Measurements from ENCODE around the gene POU6F1.
"Not testable (repeated sequence)": the region's sequence is repeated elsewhere in the genome, so short reads cannot be mapped to it uniquely, and the experiment has no call there.

The POU6F1 gene, protein sequence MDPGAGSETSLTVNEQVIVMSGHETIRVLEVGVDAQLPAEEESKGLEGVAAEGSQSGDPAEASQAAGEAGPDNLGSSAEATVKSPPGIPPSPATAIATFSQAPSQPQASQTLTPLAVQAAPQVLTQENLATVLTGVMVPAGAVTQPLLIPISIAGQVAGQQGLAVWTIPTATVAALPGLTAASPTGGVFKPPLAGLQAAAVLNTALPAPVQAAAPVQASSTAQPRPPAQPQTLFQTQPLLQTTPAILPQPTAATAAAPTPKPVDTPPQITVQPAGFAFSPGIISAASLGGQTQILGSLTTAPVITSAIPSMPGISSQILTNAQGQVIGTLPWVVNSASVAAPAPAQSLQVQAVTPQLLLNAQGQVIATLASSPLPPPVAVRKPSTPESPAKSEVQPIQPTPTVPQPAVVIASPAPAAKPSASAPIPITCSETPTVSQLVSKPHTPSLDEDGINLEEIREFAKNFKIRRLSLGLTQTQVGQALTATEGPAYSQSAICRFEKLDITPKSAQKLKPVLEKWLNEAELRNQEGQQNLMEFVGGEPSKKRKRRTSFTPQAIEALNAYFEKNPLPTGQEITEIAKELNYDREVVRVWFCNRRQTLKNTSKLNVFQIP

DNA sequence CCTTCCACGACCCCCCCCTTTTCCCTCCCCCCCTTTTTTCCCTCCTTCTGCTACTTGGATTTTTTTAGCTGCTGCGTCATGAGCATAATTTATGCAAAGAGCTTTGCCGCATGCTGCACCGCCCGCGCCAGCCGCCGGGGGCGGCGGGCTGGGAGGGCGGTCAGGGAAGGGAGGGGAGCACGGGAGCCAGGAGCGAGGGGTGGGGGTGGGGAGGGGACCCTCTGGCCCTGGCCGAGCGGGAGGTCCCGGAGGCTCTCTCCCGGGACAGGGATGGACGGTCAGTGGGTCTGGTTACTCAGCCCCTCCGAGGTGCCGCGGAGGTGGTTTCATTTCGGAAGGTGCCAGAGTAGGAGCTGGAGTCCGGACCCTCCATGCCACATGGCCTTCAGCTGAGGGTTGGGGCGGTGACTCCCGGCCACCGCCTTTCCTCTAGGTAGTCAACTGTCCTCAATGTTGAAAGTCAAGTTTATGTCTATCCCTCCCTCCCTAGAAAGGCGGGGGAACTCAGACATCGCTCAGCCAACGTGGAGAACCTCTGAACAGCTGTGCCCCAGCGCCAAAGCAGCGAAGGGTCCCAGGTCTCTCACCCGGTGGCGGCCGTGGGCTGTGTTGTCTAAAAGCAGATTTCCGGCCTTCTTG is at the start of gene POU6F1:
Gene POU6F1 (minus strand): TSS at position 95 of the 639 bp plus-strand sequence. CDS start 11,226 bp downstream, outside the sequence.
- DNase-seq: peak; percentile 4 to 7

DNA sequence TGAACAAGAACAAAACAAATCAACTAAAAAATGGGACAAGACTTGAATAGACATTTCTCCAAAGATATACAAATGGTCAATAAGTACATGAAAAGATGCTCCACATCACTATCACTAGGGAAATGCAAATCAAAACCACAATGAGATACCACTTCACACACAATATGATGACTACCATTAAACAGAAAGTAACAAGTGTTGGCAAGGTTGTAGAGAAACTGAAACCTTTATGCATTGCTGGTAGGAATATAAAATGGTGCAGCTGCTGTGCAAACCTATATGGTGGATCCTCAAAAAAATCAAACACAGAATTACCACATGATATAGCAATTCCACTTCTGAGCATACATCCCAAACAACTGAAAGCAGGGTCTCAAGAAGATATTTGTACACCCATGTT is 47.2 kb upstream of the POU6F1 start:
- DNase-seq: no peak

GRCh38 chr12:51264297-51264696 is 46.4 kb upstream of the POU6F1 start:
- DNase-seq: no peak

DNA sequence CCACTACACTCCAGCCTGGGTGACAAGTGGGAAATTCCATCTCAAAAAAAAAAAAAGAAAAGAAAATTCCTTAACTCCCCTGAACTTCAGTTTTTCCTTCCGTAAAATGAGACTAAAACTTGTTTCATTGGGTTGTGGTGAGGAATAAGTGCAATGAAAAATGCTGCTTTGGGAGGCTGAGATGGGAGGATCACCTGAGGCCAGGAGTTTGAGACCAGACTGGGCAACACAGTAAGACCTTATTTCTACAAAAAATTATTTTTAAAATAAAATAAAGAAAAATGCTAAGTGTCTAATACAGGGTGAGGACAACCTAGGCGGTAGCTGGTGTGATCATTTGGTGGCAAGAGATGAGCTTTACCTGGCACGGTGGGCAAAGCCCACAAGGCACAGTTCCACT is 45.5 kb upstream of the POU6F1 start:
- no peak for DNase-seq

DNA sequence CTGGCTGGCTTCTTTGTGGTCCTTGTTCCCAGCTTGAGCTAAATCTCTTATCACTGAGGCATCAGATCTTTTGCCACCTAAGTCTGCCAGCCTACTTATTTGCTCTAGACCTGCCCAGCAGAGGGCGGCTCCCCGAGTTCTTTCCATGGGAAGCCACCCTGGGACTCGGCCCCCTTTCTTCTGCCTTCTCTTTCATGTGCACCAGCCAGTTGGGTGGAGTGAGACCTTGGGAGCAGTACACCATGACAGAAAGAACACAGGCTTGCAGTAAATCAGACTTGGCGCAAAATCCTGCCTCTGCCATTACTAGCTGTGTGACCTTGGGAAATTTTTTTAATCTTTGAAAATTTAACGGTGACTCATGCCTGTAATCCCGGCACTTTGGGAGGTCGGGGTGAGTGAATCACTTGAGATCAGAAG is 44.9 kb upstream of the POU6F1 start:
- DNase-seq: no peak

- not testable (repeated sequence) for DNase-seq
These were observed 41.7 kb upstream of the POU6F1 start for GRCh38 chr12:51259600-51259999.

- DNase-seq: no peak
These were observed 36.7 kb upstream of the POU6F1 start for GRCh38 chr12:51254536-51254935.

GRCh38 chr12:51253276-51253675 is 35.4 kb upstream of the POU6F1 start:
- DNase-seq: no peak

- no peak for DNase-seq
These were observed 29.8 kb upstream of the POU6F1 start for GRCh38 chr12:51247523-51248206.

DNA sequence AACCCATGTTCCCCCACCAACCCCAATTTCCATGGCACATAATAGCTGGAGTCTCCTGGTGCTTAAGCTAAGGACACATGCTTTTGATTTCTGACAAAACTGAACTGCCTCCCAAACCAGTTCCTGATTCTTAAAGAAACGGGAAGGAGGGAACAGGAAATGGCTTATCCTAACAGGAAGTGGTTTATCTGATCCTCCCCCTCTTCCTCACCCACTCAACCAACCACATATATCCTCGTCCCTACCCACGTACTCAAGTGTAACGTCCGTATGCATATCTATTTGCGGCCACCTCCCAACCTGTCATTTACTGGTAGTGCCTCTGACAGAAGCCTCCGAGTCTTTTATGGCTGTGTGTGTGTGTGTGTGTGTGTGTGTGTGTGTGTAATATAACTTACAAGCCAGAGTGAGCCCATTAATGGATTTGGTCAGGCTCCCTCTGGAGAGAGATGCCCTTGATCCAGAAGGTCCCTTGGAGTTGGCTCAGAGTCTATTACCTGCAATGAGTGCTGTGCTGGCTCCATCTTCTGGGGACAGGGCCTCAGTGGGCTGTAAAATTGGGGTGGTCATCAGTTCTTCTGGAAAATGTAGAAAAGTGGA is 28.5 kb upstream of the POU6F1 start:
- DNase-seq: no peak

DNA sequence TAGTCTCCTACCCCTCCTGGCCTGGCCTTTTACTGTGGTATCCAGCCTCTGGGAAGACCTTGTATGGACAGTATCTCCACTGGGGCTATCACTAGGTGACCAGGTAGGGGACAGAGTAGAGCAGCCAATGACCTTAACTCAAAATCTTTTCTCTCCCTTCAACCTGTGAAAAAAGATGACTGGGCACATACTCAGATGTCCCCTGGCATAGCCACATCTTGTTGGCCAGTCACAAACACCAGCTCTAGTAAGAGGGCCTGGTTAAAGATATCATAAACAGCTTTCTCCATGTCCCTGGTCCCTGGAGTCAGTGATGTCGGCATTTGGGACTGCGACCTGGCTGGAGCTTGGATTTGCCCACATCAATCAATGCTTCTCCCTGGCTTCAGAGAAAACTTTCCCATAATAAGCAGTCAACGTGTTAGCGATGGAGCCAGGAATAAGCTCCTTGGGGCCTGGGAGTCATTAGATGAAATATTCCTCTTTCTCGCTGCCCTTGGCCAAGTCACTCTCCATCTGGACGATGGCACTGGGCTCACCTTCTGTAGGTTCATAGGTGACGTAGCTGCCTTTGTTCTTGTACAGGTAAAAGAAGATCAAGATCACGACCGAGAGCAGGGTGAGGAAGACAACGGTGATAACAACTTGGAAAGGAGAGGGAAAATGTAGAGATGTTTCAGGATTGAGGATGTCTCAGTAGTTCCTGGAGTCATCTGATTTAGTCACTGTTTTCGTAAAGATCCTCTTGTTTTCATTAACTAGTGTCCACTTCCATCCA is 27.8 kb upstream of the POU6F1 start:
- DNase-seq: no peak

- no peak for DNase-seq
These were observed 26.4 kb upstream of the POU6F1 start for GRCh38 chr12:51244269-51244668.

DNA sequence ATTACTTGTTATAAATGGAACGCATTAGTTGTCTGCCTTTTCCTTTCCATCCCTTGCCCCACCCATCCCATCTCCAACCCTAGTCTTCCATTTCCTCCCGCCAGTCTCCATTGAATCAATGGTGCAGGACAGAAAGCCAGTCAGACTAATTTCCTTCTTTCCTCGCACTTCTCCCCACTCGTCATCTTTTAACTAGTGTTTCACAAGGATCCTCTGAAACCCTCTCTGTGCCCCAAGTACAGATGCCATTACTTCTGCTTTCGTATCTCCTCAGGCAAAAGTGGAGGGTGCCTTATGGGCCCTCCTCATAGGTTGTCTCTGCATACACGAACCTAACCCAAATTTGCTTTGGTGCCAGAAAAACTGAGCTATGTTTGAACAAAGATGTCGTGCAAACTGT is 25.0 kb upstream of the POU6F1 start:
- no peak for DNase-seq

GRCh38 chr12:51242120-51242519 is 24.3 kb upstream of the POU6F1 start:
- DNase-seq: no peak

DNA sequence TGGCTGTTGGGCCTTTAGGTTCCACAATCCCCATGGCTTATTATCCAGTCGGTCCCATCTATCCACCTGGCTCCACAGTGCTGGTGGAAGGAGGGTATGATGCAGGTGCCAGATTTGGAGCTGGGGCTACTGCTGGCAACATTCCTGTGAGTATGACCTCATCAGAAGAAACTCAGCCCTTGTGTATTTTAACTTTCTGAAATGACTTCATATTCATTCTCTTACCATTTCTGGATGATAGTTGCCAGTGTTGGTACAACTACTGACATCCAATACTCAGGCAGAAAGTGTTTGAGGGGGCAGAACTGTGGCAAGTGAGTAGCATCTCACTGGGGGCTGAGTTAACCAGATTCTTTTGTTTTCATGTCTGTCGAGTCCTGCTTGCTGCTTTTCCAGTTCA is 23.1 kb upstream of the POU6F1 start:
- no peak for DNase-seq

- peak; percentile 54 to 61 for DNase-seq
These were observed 20.9 kb upstream of the POU6F1 start, which contains the start of gene DAZAP2 for GRCh38 chr12:51238510-51239334. Gene DAZAP2, plus strand, starts transcription at chr12:51238826. Its CDS starts 82 bp downstream, at chr12:51238908.

GRCh38 chr12:51238037-51238509 is 20.2 kb upstream of the POU6F1 start:
- no peak for DNase-seq

- no peak for DNase-seq
These were observed 16.7 kb upstream of the POU6F1 start for GRCh38 chr12:51234530-51234929.

- DNase-seq: no peak
These were observed 14.8 kb upstream of the POU6F1 start for GRCh38 chr12:51232642-51233041.

- no peak for DNase-seq
These were observed 11.4 kb upstream of the POU6F1 start for GRCh38 chr12:51229116-51229809.

Measured in cerebellar nuclear complex (tissue), 1 donor.